ENCODE results near the gene REG4. TPM values are rescaled to one million over a fixed set of nuclear protein-coding genes. Genes with fewer than 3 reads are reported as not detected.
"Not testable (repeated sequence)": the region's sequence is repeated elsewhere in the genome, so short reads cannot be mapped to it uniquely, and the experiment has no call there.

The REG4 gene
- total RNA-seq, 1 experiment from 2014 or later = not detected

GRCh38 chr1:119806489-119806888 is 4.8 kb downstream of the REG4 start:
- DNase-seq (ENCODE audit: low read depth) = no peak

DNA sequence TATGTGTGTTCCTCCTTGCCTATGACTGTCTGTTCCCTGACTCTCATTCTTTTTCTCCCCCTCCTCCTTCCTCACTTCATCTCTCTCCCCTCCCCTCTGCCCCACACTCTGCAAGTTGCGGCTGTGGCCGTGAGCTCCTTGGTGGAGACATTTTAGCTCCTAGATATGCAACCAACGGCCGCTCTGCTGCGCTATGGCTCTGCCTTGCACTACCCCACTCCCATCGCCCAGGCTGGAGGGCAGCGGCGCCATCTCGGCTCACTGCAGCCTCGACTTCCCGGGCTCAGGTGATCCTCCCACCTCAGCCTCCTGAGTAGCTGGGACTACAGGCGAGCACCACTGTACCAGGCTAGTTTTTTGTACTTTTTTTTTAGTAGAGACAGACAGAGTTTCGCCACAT is 5.5 kb downstream of the REG4 start:
- no peak for DNase-seq (ENCODE audit: low read depth)

GRCh38 chr1:119805247-119805646 is 6.0 kb downstream of the REG4 start:
- DNase-seq (ENCODE audit: low read depth) = no peak

- DNase-seq (ENCODE audit: low read depth) = no peak
These were observed 11.6 kb downstream of the REG4 start for GRCh38 chr1:119799599-119800177.

DNA sequence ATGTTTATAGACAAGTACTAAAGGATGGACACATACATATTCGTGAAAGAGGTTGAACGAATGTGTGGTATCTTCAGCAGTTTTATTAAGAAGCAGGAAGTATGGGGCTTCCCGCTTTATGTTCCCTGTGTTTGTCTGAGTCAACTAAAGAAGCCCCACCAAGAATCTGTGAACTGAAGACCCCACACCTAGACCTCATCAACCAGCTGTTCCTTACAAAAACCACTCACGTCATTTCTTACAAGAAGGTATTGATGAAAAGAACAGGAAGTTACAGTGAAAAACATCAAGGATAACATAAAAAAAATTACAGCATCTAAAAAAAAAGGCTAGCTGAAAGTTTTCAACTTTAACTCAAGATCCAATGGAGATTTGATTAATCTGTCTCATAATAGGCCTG is 12.3 kb downstream of the REG4 start:
- DNase-seq (ENCODE audit: low read depth) = no peak

GRCh38 chr1:119797606-119798005 is 13.7 kb downstream of the REG4 start:
- no peak for DNase-seq (ENCODE audit: low read depth)

GRCh38 chr1:119797162-119797561 is 14.1 kb downstream of the REG4 start:
- no peak for DNase-seq (ENCODE audit: low read depth)

GRCh38 chr1:119795261-119796200 is 15.7 kb downstream of the REG4 start:
- DNase-seq (ENCODE audit: low read depth) = no peak

- DNase-seq (ENCODE audit: low read depth) = no peak
These were observed 16.4 kb downstream of the REG4 start for GRCh38 chr1:119794876-119795240.

- no peak for DNase-seq (ENCODE audit: low read depth)
These were observed 16.9 kb downstream of the REG4 start for GRCh38 chr1:119794230-119794875.

GRCh38 chr1:119791377-119791776 is 19.9 kb downstream of the REG4 start:
- DNase-seq (ENCODE audit: low read depth) = no peak

- DNase-seq (ENCODE audit: low read depth) = no peak
These were observed 20.6 kb downstream of the REG4 start for GRCh38 chr1:119790451-119791198.

- DNase-seq (ENCODE audit: low read depth) = no peak
These were observed 23.5 kb downstream of the REG4 start for GRCh38 chr1:119787776-119788175.

- not testable (repeated sequence) for DNase-seq (ENCODE audit: low read depth)
These were observed 24.7 kb downstream of the REG4 start for GRCh38 chr1:119786473-119787050.

DNA sequence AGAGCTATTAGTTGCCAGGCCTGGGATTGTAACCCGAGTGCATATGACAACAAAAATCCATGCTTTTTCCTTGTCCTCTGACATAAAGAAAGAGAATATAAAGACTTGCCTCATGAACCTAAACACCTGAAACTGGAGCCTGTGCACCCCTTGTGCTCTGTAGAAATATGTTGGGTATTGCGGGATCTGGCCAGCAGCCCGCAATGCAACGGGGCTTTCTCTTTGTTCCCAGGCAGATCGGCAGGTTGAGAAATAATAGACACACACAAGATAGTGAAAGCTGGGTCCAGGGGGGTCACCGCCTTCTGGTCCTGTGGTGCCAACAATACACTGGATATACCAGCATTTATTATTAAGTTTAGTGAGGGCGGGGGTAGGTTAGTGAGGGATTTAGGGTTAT is 25.2 kb downstream of the REG4 start:
- DNase-seq (ENCODE audit: low read depth) = not testable (repeated sequence)

GRCh38 chr1:119784191-119784781 is 27.0 kb downstream of the REG4 start:
- DNase-seq (ENCODE audit: low read depth) = no peak

GRCh38 chr1:119783354-119784185 is 27.7 kb downstream of the REG4 start:
- no peak for DNase-seq (ENCODE audit: low read depth)

DNA sequence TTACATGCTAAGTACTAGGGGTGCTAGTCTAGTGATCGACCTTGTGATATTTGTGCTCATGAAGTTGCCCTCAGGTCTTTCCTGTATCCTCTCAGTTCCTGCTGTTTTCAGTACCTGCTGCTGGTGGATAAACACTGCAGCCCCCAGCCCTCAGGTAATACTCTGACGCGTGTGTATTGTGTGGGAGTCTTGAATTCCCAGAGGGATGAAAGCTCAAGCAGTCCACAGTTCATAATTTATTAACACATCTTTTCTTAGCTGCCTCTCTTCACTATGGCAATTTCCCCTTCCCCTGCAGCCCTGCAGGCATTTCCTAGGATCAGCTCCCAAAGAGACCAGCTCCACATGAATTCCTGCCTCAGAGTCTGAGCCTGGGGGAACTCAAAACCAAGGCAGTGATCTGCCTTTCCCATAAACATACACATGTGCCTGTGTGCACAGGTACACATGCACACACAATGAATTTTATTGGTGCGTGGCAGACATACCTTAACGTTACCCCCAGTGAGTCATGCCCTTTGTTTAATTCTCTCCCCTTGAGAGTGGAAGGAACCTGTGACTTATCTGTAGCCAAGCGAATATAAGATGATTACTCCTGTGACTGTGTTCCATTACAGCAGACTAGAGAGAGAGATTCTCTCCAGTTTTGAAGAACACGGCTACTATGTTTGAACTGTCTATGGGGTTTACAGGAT is 28.5 kb downstream of the REG4 start:
- no peak for DNase-seq (ENCODE audit: low read depth)

GRCh38 chr1:119781434-119782210 is 29.6 kb downstream of the REG4 start:
- DNase-seq (ENCODE audit: low read depth) = no peak
